WTC11 (cell line): ENCODE measurements around the gene BLOC1S4. TPM values are rescaled to one million over a fixed set of nuclear protein-coding genes. Genes with fewer than 3 reads are reported as not detected.

Experiments used
- ATAC-seq: fragments of 200-7000 bp; cut with Tn5 transposase; 2 replicates; pipeline ENCODE4 v1.10.0; 2021; ENCODE audit warnings: mild to moderate bottlenecking, moderate library complexity
- CTCF ChIA-PET: fragments of 300-600 bp; sonication (Branson Sonifier 250); formaldehyde crosslinking; loops from one replicate; lab custom pipeline; 2021; ENCODE audit warnings: antibody characterized with exemption; lab: Charles Lee
- POLR2A ChIA-PET: fragments of 350-600 bp; sonication (Branson Sonifier 250); formaldehyde crosslinking; loops from one replicate; lab custom pipeline; 2021; ENCODE audit warnings: antibody characterized with exemption; lab: Charles Lee
- DNase-seq: peaks from one replicate; pipeline ENCODE4 v3.0.0; 2021; ENCODE audit warnings: low spot score
- H3K27ac Mint-ChIP-seq: 2 replicates; pipeline ENCODE4 v1.8.0; 2021; ENCODE audit warnings: mixed read lengths
- H3K27me3 Mint-ChIP-seq: 2 replicates; pipeline ENCODE4 v1.8.0; 2021; ENCODE audit warnings: low read depth, mild to moderate bottlenecking, moderate library complexity, mixed read lengths
- H3K36me3 Mint-ChIP-seq: 2 replicates; pipeline ENCODE4 v1.8.0; 2021; ENCODE audit warnings: mixed read lengths
- H3K4me1 Mint-ChIP-seq: 2 replicates; pipeline ENCODE4 v1.8.0; 2022; ENCODE audit warnings: mixed read lengths
- H3K4me3 Mint-ChIP-seq: 2 replicates; pipeline ENCODE4 v1.8.0; 2021; ENCODE audit warnings: mild to moderate bottlenecking, moderate library complexity, mixed read lengths
- H3K9me3 Mint-ChIP-seq: 2 replicates; pipeline ENCODE4 v1.8.0; 2021; ENCODE audit warnings: mixed read lengths
- HMGA2 ChIP-seq: fragments of 250-450 bp; sonication (Bioruptor Pico); IDR thresholded peaks from 2 replicates; pipeline ENCODE4 v1.4.0; 2021; ENCODE audit warnings: mild to moderate bottlenecking, moderate library complexity
- MYBL2 ChIP-seq: sonication (generic); formaldehyde crosslinking; IDR thresholded peaks from 2 replicates; pipeline ENCODE4 v1.8.1; 2023; ENCODE audit warnings: mild to moderate bottlenecking, moderate library complexity, missing genetic modification reagents
- PRRX2 ChIP-seq: fragments of 250-450 bp; sonication (Bioruptor Pico); IDR thresholded peaks from 2 replicates; pipeline ENCODE4 v1.8.0; 2021; ENCODE audit warnings: mild to moderate bottlenecking
- RELA ChIP-seq: sonication (generic); formaldehyde crosslinking; IDR thresholded peaks from 2 replicates; pipeline ENCODE4 v1.8.1; 2022; ENCODE audit warnings: missing genetic modification reagents, mild to moderate bottlenecking, borderline replicate concordance
- RORB ChIP-seq: fragments of 250-450 bp; sonication (Bioruptor Pico); IDR thresholded peaks from 2 replicates; pipeline ENCODE4 v1.9.0; 2021; ENCODE audit warnings: mild to moderate bottlenecking
- TP53 ChIP-seq: sonication (generic); formaldehyde crosslinking; IDR thresholded peaks from 2 replicates; pipeline ENCODE4 v1.8.1; 2023; ENCODE audit warnings: mild to moderate bottlenecking, missing genetic modification reagents
- ZNF121 ChIP-seq: sonication (generic); formaldehyde crosslinking; IDR thresholded peaks from 2 replicates; pipeline ENCODE4 v1.8.0; 2023; ENCODE audit warnings: missing genetic modification reagents
- total RNA-seq: library from RNA; stranded (reverse); gene quantifications from 3 replicates; pipeline ENCODE4 v1.2.3, GENCODE V29; 2021
- TF ChIP-seq, protein P1 (sequence below): fragments of 250-450 bp; sonication (Bioruptor Pico); IDR thresholded peaks from 2 replicates; pipeline ENCODE4 v1.9.0; 2021; ENCODE audit warnings: mild to moderate bottlenecking, borderline replicate concordance
- TF ChIP-seq, protein P2 (sequence below): sonication (generic); formaldehyde crosslinking; IDR thresholded peaks from 2 replicates; pipeline ENCODE4 v1.8.1; 2022; ENCODE audit warnings: low read depth, mild to moderate bottlenecking, moderate library complexity, missing genetic modification reagents, borderline replicate concordance
- TF ChIP-seq, protein P3 (sequence below): sonication (generic); formaldehyde crosslinking; IDR thresholded peaks from 2 replicates; pipeline ENCODE4 v1.8.1; 2022; ENCODE audit warnings: mild to moderate bottlenecking, moderate library complexity, missing genetic modification reagents
- TF ChIP-seq, protein P4 (sequence below): sonication (generic); formaldehyde crosslinking; IDR thresholded peaks from 2 replicates; pipeline ENCODE4 v1.8.1; 2023; ENCODE audit warnings: mild to moderate bottlenecking, missing genetic modification reagents, moderate library complexity
- TF ChIP-seq, protein P5 (sequence below): sonication (generic); formaldehyde crosslinking; IDR thresholded peaks from 2 replicates; pipeline ENCODE4 v1.8.1; 2022; ENCODE audit warnings: mild to moderate bottlenecking, missing genetic modification reagents, moderate library complexity, borderline replicate concordance
- TF ChIP-seq, protein P6 (sequence below): sonication (generic); formaldehyde crosslinking; conservative IDR thresholded peaks from 2 replicates; pipeline ENCODE4 v1.8.1; 2023; ENCODE audit warnings: mild to moderate bottlenecking, low read depth, missing genetic modification reagents, moderate library complexity
- TF ChIP-seq, protein P7 (sequence below): fragments of 250-450 bp; sonication (Bioruptor Pico); IDR thresholded peaks from 2 replicates; pipeline ENCODE4 v2.1.2; 2022; ENCODE audit warnings: mild to moderate bottlenecking, moderate library complexity

The BLOC1S4 gene
- total RNA-seq, 1 experiment from 2014 or later = 21.4 TPM

DNA sequence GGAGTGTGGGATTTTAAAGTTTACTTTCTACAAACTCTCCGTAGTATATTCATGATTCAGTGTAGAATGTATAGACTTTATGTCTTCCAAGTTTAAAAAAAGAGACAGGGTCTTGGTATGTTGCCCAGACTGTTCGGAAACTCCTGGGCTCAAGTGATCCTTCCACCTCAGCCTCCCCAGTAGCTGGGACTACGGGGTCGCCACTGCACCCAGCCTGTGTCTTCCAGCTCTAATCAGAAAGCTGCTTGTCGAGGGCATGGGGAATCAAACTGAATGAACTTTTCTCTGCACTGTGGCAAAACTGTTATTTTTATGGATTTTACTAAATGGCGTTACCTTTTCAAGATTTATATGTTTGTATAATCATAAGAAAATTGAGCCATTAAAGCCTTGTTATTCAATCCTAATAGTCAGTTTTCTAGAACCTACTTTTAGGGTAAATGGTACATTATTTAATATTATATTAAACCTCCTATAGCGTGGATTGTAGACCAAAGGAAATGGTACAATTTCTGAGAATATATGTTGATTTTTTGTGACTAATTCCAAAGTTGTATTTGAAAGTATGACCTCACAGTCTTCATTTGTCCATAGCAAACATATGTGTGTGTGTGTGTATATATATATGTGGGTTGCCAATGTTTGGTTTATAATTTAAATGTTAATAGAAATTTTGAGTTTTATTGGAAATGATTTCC, 1.1 kb downstream of the BLOC1S4 start (continued):
- no peak for TF ChIP-seq TP53 (CRISPR knock-in tag)
- TF ChIP-seq RORB (CRISPR knock-in tag) = no peak
- TF ChIP-seq, protein P1, sequence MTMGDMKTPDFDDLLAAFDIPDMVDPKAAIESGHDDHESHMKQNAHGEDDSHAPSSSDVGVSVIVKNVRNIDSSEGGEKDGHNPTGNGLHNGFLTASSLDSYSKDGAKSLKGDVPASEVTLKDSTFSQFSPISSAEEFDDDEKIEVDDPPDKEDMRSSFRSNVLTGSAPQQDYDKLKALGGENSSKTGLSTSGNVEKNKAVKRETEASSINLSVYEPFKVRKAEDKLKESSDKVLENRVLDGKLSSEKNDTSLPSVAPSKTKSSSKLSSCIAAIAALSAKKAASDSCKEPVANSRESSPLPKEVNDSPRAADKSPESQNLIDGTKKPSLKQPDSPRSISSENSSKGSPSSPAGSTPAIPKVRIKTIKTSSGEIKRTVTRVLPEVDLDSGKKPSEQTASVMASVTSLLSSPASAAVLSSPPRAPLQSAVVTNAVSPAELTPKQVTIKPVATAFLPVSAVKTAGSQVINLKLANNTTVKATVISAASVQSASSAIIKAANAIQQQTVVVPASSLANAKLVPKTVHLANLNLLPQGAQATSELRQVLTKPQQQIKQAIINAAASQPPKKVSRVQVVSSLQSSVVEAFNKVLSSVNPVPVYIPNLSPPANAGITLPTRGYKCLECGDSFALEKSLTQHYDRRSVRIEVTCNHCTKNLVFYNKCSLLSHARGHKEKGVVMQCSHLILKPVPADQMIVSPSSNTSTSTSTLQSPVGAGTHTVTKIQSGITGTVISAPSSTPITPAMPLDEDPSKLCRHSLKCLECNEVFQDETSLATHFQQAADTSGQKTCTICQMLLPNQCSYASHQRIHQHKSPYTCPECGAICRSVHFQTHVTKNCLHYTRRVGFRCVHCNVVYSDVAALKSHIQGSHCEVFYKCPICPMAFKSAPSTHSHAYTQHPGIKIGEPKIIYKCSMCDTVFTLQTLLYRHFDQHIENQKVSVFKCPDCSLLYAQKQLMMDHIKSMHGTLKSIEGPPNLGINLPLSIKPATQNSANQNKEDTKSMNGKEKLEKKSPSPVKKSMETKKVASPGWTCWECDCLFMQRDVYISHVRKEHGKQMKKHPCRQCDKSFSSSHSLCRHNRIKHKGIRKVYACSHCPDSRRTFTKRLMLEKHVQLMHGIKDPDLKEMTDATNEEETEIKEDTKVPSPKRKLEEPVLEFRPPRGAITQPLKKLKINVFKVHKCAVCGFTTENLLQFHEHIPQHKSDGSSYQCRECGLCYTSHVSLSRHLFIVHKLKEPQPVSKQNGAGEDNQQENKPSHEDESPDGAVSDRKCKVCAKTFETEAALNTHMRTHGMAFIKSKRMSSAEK (CRISPR knock-in tag) = no peak
- TF ChIP-seq, protein P2, sequence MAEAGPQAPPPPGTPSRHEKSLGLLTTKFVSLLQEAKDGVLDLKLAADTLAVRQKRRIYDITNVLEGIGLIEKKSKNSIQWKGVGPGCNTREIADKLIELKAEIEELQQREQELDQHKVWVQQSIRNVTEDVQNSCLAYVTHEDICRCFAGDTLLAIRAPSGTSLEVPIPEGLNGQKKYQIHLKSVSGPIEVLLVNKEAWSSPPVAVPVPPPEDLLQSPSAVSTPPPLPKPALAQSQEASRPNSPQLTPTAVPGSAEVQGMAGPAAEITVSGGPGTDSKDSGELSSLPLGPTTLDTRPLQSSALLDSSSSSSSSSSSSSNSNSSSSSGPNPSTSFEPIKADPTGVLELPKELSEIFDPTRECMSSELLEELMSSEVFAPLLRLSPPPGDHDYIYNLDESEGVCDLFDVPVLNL (CRISPR knock-in tag) = no peak
- TF ChIP-seq RELA (CRISPR knock-in tag) = no peak
- TF ChIP-seq, protein P3, sequence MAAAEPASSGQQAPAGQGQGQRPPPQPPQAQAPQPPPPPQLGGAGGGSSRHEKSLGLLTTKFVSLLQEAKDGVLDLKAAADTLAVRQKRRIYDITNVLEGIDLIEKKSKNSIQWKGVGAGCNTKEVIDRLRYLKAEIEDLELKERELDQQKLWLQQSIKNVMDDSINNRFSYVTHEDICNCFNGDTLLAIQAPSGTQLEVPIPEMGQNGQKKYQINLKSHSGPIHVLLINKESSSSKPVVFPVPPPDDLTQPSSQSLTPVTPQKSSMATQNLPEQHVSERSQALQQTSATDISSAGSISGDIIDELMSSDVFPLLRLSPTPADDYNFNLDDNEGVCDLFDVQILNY (CRISPR knock-in tag) = no peak
- no peak for TF ChIP-seq PRRX2

DNA sequence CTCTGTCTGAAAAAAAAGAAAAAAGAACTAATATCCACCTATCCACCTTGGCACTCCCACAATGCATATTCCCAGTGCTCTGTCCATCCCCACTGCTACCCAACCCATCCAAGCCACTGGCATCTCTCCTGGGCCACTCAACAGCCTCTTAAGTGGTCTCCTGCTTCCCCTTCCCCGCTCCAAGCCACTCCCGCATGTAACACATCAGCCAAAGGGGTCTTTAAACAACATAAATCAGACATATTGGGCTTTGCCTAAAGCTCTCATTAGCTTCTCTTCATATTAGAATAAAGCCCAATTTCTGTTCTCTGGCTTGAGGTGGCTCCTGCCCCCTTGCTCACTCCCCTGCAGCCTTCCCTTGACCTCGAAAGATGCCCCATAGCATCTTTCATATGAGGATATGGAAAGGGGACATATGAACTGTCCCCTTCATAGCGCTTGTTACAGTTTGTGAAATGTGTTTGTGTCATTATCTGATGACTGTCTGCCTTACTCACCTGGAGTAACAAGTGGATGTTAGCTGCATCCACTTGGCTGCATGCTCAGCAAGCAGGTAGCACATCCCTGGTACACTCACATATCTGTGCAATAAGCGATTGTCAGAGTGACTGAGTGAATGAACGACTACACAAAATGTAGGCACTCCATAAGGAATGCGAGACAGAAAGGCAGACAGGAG, 3.1 kb downstream of the BLOC1S4 start:
- peak overlapping the region; percentile 19; the same call in 1 of the 2 replicates for H3K4me3 Mint-ChIP-seq
- TF ChIP-seq ZNF121 (CRISPR knock-in tag) (no peak), MYBL2 (CRISPR knock-in tag) (no peak), HMGA2 (CRISPR knock-in tag) (no peak)
- TF ChIP-seq, protein P4, sequence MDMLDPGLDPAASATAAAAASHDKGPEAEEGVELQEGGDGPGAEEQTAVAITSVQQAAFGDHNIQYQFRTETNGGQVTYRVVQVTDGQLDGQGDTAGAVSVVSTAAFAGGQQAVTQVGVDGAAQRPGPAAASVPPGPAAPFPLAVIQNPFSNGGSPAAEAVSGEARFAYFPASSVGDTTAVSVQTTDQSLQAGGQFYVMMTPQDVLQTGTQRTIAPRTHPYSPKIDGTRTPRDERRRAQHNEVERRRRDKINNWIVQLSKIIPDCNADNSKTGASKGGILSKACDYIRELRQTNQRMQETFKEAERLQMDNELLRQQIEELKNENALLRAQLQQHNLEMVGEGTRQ (CRISPR knock-in tag) = no peak
- TF ChIP-seq, protein P5, sequence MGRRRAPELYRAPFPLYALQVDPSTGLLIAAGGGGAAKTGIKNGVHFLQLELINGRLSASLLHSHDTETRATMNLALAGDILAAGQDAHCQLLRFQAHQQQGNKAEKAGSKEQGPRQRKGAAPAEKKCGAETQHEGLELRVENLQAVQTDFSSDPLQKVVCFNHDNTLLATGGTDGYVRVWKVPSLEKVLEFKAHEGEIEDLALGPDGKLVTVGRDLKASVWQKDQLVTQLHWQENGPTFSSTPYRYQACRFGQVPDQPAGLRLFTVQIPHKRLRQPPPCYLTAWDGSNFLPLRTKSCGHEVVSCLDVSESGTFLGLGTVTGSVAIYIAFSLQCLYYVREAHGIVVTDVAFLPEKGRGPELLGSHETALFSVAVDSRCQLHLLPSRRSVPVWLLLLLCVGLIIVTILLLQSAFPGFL (CRISPR knock-in tag) = no peak
- TF ChIP-seq, protein P6, sequence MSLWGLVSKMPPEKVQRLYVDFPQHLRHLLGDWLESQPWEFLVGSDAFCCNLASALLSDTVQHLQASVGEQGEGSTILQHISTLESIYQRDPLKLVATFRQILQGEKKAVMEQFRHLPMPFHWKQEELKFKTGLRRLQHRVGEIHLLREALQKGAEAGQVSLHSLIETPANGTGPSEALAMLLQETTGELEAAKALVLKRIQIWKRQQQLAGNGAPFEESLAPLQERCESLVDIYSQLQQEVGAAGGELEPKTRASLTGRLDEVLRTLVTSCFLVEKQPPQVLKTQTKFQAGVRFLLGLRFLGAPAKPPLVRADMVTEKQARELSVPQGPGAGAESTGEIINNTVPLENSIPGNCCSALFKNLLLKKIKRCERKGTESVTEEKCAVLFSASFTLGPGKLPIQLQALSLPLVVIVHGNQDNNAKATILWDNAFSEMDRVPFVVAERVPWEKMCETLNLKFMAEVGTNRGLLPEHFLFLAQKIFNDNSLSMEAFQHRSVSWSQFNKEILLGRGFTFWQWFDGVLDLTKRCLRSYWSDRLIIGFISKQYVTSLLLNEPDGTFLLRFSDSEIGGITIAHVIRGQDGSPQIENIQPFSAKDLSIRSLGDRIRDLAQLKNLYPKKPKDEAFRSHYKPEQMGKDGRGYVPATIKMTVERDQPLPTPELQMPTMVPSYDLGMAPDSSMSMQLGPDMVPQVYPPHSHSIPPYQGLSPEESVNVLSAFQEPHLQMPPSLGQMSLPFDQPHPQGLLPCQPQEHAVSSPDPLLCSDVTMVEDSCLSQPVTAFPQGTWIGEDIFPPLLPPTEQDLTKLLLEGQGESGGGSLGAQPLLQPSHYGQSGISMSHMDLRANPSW (CRISPR knock-in tag) = no peak
- TF ChIP-seq, protein P7, sequence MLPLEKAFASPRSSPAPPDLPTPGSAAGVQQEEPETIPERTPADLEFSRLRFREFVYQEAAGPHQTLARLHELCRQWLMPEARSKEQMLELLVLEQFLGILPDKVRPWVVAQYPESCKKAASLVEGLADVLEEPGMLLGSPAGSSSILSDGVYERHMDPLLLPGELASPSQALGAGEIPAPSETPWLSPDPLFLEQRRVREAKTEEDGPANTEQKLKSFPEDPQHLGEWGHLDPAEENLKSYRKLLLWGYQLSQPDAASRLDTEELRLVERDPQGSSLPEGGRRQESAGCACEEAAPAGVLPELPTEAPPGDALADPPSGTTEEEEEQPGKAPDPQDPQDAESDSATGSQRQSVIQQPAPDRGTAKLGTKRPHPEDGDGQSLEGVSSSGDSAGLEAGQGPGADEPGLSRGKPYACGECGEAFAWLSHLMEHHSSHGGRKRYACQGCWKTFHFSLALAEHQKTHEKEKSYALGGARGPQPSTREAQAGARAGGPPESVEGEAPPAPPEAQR (CRISPR knock-in tag) = no peak
- peaks cover 8% of the 10 kb centered on the region for H3K4me1 Mint-ChIP-seq
- no peak overlapping the region; the same call in 1 of the 2 replicates for H3K27ac Mint-ChIP-seq
- CTCF ChIA-PET = interaction anchor here (0.5 to 9.7 kb wide), 10 partner anchors 10 to 363 kb away, joined by 3 to 94 read pairs (median 6); partner anchors contain the start of gene TBC1D14
- POLR2A ChIA-PET = no interaction called here
- DNase-seq = no peak
- peaks cover 17% of the 10 kb centered on the region for H3K27me3 Mint-ChIP-seq
- no peaks in the 10 kb centered on the region for H3K9me3 Mint-ChIP-seq
- no peaks in the 10 kb centered on the region for H3K36me3 Mint-ChIP-seq
- no peak for ATAC-seq
